HepG2 (cell line): Measurements from ENCODE around the gene TMEM107. TPM values are rescaled to one million over a fixed set of nuclear protein-coding genes. Genes with fewer than 3 reads are reported as not detected.

Experiments
- CEBPG ChIP-seq: IDR thresholded peaks from 2 replicates; pipeline ENCODE4 v1.6.1; 2016
- ERF ChIP-seq: IDR thresholded peaks from 2 replicates; pipeline ENCODE4 v1.6.1; 2018; ENCODE audit warnings: missing biosample characterization, missing genetic modification reagents
- ETV5 ChIP-seq: IDR thresholded peaks from 2 replicates; pipeline ENCODE4 v1.6.1; 2018; ENCODE audit warnings: missing biosample characterization, missing genetic modification reagents, inconsistent platforms, borderline replicate concordance
- KDM2A ChIP-seq: sonication (generic); formaldehyde crosslinking; IDR thresholded peaks from 2 replicates; pipeline ENCODE4 v1.4.0; 2020; ENCODE audit warnings: low read depth, missing genetic modification reagents, borderline replicate concordance
- KLF11 ChIP-seq: IDR thresholded peaks from 2 replicates; pipeline ENCODE4 v1.6.1; 2016; ENCODE audit warnings: missing compliant biosample characterization
- POLR2AphosphoS2 ChIP-seq: IDR thresholded peaks from 2 replicates; pipeline ENCODE4 v1.6.1; 2011; ENCODE audit warnings: low read depth, low read length, improper control_type of control experiment
- PPARG ChIP-seq: conservative IDR thresholded peaks from 2 replicates; pipeline ENCODE4 v1.6.1; 2016; ENCODE audit warnings: missing biosample characterization, missing genetic modification reagents
- RARA ChIP-seq: IDR thresholded peaks from 2 replicates; pipeline ENCODE4 v1.6.1; 2016; ENCODE audit warnings: missing genetic modification reagents, missing compliant biosample characterization
- SOX13 ChIP-seq, 3 experiments: fragments of 450-650 bp in 1 of 3; sonication (generic) in 1 of 3; formaldehyde crosslinking in 1 of 3; IDR thresholded peaks in 2 of 3; conservative IDR thresholded peaks in 1 of 3; 2 replicates each; pipeline versions ENCODE4 v1.5.0 to v1.6.1; 2016 to 2020; ENCODE audit warnings: antibody characterized with exemption in 1 of 3, mild to moderate bottlenecking in 1 of 3, missing compliant biosample characterization in 1 of 3, missing genetic modification reagents in 1 of 3, moderate library complexity in 1 of 3
- TAF1 ChIP-seq: sonication (generic); formaldehyde crosslinking; IDR thresholded peaks from 2 replicates; pipeline ENCODE4 v1.4.0; 2020; ENCODE audit warnings: missing genetic modification reagents
- YEATS4 ChIP-seq: sonication (generic); formaldehyde crosslinking; IDR thresholded peaks from 2 replicates; pipeline ENCODE4 v1.4.0; 2020; ENCODE audit warnings: missing genetic modification reagents, borderline replicate concordance
- ZNF12 ChIP-seq: sonication (generic); formaldehyde crosslinking; IDR thresholded peaks from 2 replicates; pipeline ENCODE4 v1.5.0; 2020; ENCODE audit warnings: missing genetic modification reagents
- ZNF761 ChIP-seq: sonication (generic); formaldehyde crosslinking; conservative IDR thresholded peaks from 2 replicates; pipeline ENCODE4 v1.4.0; 2020; ENCODE audit warnings: mild to moderate bottlenecking, missing genetic modification reagents
- ZNF782 ChIP-seq: sonication (generic); formaldehyde crosslinking; IDR thresholded peaks from 2 replicates; pipeline ENCODE4 v1.4.0; 2020; ENCODE audit warnings: missing genetic modification reagents, mild to moderate bottlenecking, borderline replicate concordance
- polyA plus RNA-seq, 8 experiments: library from polyadenylated mRNA; depleted of rRNA in 3 of 8; stranded (reverse) in 7 of 8; unstranded in 1 of 8; fragments of >200 nt; fragmentation: Illumina TruSeq in 4 of 8; extraction: Trizol in 4 of 8; gene quantifications; 2 replicates each; pipeline versions ENCODE4 v1.2.1 to v1.2.3, GENCODE V29; 2011 to 2016; ENCODE audit warnings: low read depth in 4 of 8, missing spikeins in 1 of 8, mixed read lengths in 1 of 8; ENCODE audit not compliant: insufficient read depth in 1 of 8
- total RNA-seq, 5 experiments: library from RNA; depleted of rRNA; stranded (reverse); fragments of >200 nt; fragmentation: Illumina TruSeq; extraction: Trizol; gene quantifications; 2 replicates each; pipeline ENCODE4 v1.2.3, GENCODE V29; 2016; ENCODE audit warnings: low read depth in 1 of 5
- TF ChIP-seq, protein P1 (sequence below): IDR thresholded peaks from 2 replicates; pipeline ENCODE4 v1.6.1; 2012; ENCODE audit warnings: inconsistent platforms
- TF ChIP-seq, protein P2 (sequence below): IDR thresholded peaks from 2 replicates; pipeline ENCODE4 v1.6.1; 2016
- TF ChIP-seq, protein P3 (sequence below): sonication (generic); formaldehyde crosslinking; IDR thresholded peaks from 2 replicates; pipeline ENCODE4 v1.4.0; 2020; ENCODE audit warnings: missing genetic modification reagents, borderline replicate concordance
- TF ChIP-seq, protein P4 (sequence below): sonication (generic); formaldehyde crosslinking; IDR thresholded peaks from 2 replicates; pipeline ENCODE4 v1.5.0; 2020; ENCODE audit warnings: mild to moderate bottlenecking, missing genetic modification reagents, borderline replicate concordance

TMEM107 gene
- total and polyA plus RNA-seq, 2 of the 13 experiments (the other 11 are each of a cell fraction or from before 2014, with no cell fraction given) = 7.2 to 15.3 TPM

DNA sequence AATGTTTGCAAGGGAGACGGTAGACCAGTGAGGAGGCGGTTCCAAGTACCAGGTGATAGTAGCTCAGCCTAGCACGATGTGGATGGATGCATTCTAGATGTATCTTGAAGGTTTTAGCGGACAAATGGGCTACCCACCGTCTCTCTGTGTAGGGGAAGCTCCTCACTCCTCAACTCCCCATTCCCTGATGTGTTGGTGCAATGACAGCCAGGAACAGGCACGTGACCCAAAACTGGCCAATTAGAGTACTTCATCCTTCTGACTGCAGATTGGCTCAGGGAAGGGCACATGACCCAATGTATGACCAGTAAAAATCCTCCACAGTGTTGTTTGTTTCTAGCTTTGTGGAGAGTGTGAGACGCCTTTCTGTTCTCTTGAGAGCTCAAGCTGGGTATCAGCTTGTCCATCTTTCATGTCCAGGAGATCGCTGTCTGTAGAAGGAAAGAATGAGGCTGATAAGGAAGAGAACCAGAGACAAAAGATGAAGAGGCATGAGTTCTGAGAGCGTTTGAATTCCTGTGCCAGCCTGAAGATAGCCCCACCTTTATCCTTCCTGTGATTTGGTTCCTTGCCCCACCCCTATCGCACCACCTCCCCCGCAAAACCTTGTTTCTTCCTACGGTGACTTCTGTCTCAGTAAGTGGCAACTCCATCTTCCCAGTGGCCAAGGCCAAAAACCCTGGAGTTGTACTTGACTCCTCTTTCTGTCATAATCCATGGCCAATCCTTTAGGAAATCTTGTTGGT, 16.1 kb upstream of the TMEM107 start (continued):
- TF ChIP-seq RARA (CRISPR knock-in tag) = 0 out of 2 replicates have a peak, but pooled peaks have one; percentile 35
- no peak for TF ChIP-seq ZNF761
- TF ChIP-seq KLF11 (CRISPR knock-in tag) = no peak
- TF ChIP-seq YEATS4 (CRISPR knock-in tag) = no peak
- TF ChIP-seq, protein P1, sequence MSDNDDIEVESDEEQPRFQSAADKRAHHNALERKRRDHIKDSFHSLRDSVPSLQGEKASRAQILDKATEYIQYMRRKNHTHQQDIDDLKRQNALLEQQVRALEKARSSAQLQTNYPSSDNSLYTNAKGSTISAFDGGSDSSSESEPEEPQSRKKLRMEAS = peak; percentile 52
- peak; percentile 69 for TF ChIP-seq CEBPG
- no peak for TF ChIP-seq ZNF782 (CRISPR knock-in tag)
- TF ChIP-seq, protein P2, sequence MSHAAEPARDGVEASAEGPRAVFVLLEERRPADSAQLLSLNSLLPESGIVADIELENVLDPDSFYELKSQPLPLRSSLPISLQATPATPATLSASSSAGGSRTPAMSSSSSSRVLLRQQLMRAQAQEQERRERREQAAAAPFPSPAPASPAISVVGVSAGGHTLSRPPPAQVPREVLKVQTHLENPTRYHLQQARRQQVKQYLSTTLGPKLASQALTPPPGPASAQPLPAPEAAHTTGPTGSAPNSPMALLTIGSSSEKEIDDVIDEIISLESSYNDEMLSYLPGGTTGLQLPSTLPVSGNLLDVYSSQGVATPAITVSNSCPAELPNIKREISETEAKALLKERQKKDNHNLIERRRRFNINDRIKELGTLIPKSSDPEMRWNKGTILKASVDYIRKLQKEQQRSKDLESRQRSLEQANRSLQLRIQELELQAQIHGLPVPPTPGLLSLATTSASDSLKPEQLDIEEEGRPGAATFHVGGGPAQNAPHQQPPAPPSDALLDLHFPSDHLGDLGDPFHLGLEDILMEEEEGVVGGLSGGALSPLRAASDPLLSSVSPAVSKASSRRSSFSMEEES (CRISPR knock-in tag) = peak; percentile 77
- peak; percentile 62; the same call in 1 of the 2 replicates for TF ChIP-seq TAF1
- TF ChIP-seq PPARG = no peak
- no peak for TF ChIP-seq SOX13 (IDR thresholded peaks at IDR 0.05)
- TF ChIP-seq SOX13 (CRISPR knock-in tag; conservative IDR thresholded peaks at IDR 0.05 in 1 of 2, IDR thresholded peaks at IDR 0.05 in 1 of 2) = 0 out of 4 replicates have a peak, but pooled peaks of 1 of the 2 experiments have one; percentile 5
- TF ChIP-seq POLR2AphosphoS2 = no peak
- 0 out of 2 replicates have a peak, but pooled peaks have one; percentile 8 for TF ChIP-seq ETV5 (CRISPR knock-in tag)
- TF ChIP-seq ZNF12 (CRISPR knock-in tag) = peak; percentile 68; the same call in 1 of the 2 replicates
- TF ChIP-seq, protein P3, sequence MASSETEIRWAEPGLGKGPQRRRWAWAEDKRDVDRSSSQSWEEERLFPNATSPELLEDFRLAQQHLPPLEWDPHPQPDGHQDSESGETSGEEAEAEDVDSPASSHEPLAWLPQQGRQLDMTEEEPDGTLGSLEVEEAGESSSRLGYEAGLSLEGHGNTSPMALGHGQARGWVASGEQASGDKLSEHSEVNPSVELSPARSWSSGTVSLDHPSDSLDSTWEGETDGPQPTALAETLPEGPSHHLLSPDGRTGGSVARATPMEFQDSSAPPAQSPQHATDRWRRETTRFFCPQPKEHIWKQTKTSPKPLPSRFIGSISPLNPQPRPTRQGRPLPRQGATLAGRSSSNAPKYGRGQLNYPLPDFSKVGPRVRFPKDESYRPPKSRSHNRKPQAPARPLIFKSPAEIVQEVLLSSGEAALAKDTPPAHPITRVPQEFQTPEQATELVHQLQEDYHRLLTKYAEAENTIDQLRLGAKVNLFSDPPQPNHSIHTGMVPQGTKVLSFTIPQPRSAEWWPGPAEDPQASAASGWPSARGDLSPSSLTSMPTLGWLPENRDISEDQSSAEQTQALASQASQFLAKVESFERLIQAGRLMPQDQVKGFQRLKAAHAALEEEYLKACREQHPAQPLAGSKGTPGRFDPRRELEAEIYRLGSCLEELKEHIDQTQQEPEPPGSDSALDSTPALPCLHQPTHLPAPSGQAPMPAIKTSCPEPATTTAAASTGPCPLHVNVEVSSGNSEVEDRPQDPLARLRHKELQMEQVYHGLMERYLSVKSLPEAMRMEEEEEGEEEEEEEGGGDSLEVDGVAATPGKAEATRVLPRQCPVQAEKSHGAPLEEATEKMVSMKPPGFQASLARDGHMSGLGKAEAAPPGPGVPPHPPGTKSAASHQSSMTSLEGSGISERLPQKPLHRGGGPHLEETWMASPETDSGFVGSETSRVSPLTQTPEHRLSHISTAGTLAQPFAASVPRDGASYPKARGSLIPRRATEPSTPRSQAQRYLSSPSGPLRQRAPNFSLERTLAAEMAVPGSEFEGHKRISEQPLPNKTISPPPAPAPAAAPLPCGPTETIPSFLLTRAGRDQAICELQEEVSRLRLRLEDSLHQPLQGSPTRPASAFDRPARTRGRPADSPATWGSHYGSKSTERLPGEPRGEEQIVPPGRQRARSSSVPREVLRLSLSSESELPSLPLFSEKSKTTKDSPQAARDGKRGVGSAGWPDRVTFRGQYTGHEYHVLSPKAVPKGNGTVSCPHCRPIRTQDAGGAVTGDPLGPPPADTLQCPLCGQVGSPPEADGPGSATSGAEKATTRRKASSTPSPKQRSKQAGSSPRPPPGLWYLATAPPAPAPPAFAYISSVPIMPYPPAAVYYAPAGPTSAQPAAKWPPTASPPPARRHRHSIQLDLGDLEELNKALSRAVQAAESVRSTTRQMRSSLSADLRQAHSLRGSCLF (CRISPR knock-in tag) = no peak
- TF ChIP-seq KDM2A (CRISPR knock-in tag) = 0 out of 2 replicates have a peak, but pooled peaks have one; percentile 44
- TF ChIP-seq, protein P4, sequence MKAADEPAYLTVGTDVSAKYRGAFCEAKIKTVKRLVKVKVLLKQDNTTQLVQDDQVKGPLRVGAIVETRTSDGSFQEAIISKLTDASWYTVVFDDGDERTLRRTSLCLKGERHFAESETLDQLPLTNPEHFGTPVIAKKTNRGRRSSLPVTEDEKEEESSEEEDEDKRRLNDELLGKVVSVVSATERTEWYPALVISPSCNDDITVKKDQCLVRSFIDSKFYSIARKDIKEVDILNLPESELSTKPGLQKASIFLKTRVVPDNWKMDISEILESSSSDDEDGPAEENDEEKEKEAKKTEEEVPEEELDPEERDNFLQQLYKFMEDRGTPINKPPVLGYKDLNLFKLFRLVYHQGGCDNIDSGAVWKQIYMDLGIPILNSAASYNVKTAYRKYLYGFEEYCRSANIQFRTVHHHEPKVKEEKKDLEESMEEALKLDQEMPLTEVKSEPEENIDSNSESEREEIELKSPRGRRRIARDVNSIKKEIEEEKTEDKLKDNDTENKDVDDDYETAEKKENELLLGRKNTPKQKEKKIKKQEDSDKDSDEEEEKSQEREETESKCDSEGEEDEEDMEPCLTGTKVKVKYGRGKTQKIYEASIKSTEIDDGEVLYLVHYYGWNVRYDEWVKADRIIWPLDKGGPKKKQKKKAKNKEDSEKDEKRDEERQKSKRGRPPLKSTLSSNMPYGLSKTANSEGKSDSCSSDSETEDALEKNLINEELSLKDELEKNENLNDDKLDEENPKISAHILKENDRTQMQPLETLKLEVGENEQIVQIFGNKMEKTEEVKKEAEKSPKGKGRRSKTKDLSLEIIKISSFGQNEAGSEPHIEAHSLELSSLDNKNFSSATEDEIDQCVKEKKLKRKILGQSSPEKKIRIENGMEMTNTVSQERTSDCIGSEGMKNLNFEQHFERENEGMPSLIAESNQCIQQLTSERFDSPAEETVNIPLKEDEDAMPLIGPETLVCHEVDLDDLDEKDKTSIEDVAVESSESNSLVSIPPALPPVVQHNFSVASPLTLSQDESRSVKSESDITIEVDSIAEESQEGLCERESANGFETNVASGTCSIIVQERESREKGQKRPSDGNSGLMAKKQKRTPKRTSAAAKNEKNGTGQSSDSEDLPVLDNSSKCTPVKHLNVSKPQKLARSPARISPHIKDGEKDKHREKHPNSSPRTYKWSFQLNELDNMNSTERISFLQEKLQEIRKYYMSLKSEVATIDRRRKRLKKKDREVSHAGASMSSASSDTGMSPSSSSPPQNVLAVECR (CRISPR knock-in tag) = peak; percentile 73; the same call in 1 of the 2 replicates
- TF ChIP-seq ERF (CRISPR knock-in tag) = peak; percentile 44; the same call in 1 of the 2 replicates
